NCI-H1694 (cell line): Measurements from ENCODE around the gene BTBD7.
"Not testable (repeated sequence)": the region's sequence is repeated elsewhere in the genome, so short reads cannot be mapped to it uniquely, and the experiment has no call there.

ENCODE experiments used
- DNase-seq: peaks from one replicate; lab custom pipeline; 2025; lab: John Stamatoyannopoulos, UW

Gene BTBD7

GRCh38 chr14:93245764-93246420 lies 86.9 kb downstream of the BTBD7 start:
- no peak for DNase-seq

- no peak for DNase-seq
Observed at GRCh38 chr14:93240678-93241000, 92.2 kb downstream of the BTBD7 start.

- no peak for DNase-seq
Observed at GRCh38 chr14:93239869-93240677, 92.8 kb downstream of the BTBD7 start.

- no peak for DNase-seq
Observed at GRCh38 chr14:93234798-93235197, 98.0 kb downstream of the BTBD7 start.

- not testable (repeated sequence) for DNase-seq
Observed at GRCh38 chr14:93233078-93233477, 99.8 kb downstream of the BTBD7 start.

GRCh38 chr14:93232159-93232558 lies 100.7 kb downstream of the BTBD7 start:
- DNase-seq: no peak

GRCh38 chr14:93231129-93231979 lies 101.5 kb downstream of the BTBD7 start:
- peak; percentile 66 for DNase-seq

- DNase-seq: no peak
Observed at GRCh38 chr14:93230539-93230938, 102.3 kb downstream of the BTBD7 start.

- no peak for DNase-seq
Observed at GRCh38 chr14:93228550-93228949, 104.3 kb downstream of the BTBD7 start.

GRCh38 chr14:93223565-93223964 lies 109.3 kb downstream of the BTBD7 start:
- no peak for DNase-seq

- no peak for DNase-seq
Observed at GRCh38 chr14:93220509-93220908, 112.3 kb downstream of the BTBD7 start.

- peak; percentile 76 for DNase-seq
Observed at GRCh38 chr14:93219103-93219726, 113.6 kb downstream of the BTBD7 start.

GRCh38 chr14:93214598-93214997 lies 118.2 kb downstream of the BTBD7 start:
- DNase-seq: no peak

GRCh38 chr14:93212432-93212831 lies 120.4 kb downstream of the BTBD7 start:
- no peak for DNase-seq

GRCh38 chr14:93207468-93208308 lies 125.1 kb downstream of the BTBD7 start:
- DNase-seq: no peak

- peak; percentile 99 for DNase-seq
Observed at GRCh38 chr14:93206793-93207467, 125.9 kb downstream of the BTBD7 start, which contains the start of the genes GON7 and UBR7. Gene GON7 (minus strand): TSS chr14:93207065. CDS start chr14:93207037, 28 bp downstream. Gene UBR7 (plus strand): TSS chr14:93207256. CDS start chr14:93207292, 36 bp downstream.

- no peak for DNase-seq
Observed at GRCh38 chr14:93201155-93201704, 131.6 kb downstream of the BTBD7 start.

GRCh38 chr14:93200553-93200952 lies 132.3 kb downstream of the BTBD7 start:
- DNase-seq: no peak

GRCh38 chr14:93199031-93199430 lies 133.8 kb downstream of the BTBD7 start:
- no peak for DNase-seq

- no peak for DNase-seq
Observed at GRCh38 chr14:93195316-93195999, 137.4 kb downstream of the BTBD7 start.
